Mesenchymal stem cell (in vitro differentiated cells and primary cell): Measurements from ENCODE around the gene FBN3.

Experiments used
- DNase-seq: peaks from one replicate; pipeline ENCODE4 v3.0.0-alpha.2; 2013
- H2AFZ ChIP-seq: one replicate; pipeline ENCODE4 v1.6.1; 2013; ENCODE audit warnings: low read depth, mild to moderate bottlenecking, control low read depth, inconsistent platforms, low read length, moderate library complexity
- H2AK5ac ChIP-seq: 2 replicates; pipeline ENCODE4 v1.6.1; 2013; ENCODE audit warnings: low read length, moderate library complexity, mild to moderate bottlenecking, inconsistent platforms; ENCODE audit not compliant: severe bottlenecking
- H2BK120ac ChIP-seq: one replicate; pipeline ENCODE4 v1.6.1; 2013; ENCODE audit warnings: low read depth, mild to moderate bottlenecking, inconsistent platforms, low read length, moderate library complexity
- H2BK12ac ChIP-seq, 2 experiments: one replicate each; pipeline ENCODE4 v1.6.1; 2013; ENCODE audit warnings: inconsistent platforms in 2 of 2, low read length in 2 of 2, mild to moderate bottlenecking in 2 of 2, moderate library complexity in 2 of 2, control low read depth in 1 of 2
- H2BK15ac ChIP-seq: one replicate; pipeline ENCODE4 v1.6.1; 2013; ENCODE audit warnings: mild to moderate bottlenecking, low read depth, inconsistent platforms; ENCODE audit not compliant: poor library complexity, severe bottlenecking
- H2BK5ac ChIP-seq: 2 replicates; pipeline ENCODE4 v1.6.1; 2013; ENCODE audit warnings: low read depth, mild to moderate bottlenecking, low read length, control low read depth, inconsistent platforms; ENCODE audit not compliant: poor library complexity, severe bottlenecking
- H3K14ac ChIP-seq, 2 experiments: one replicate each; pipeline ENCODE4 v1.6.1; 2013; ENCODE audit warnings: inconsistent platforms in 2 of 2, low read length in 2 of 2, control low read depth in 1 of 2, mild to moderate bottlenecking in 1 of 2, moderate library complexity in 1 of 2
- H3K18ac ChIP-seq, 2 experiments: one replicate each; pipeline ENCODE4 v1.6.1; 2013; ENCODE audit warnings: inconsistent platforms in 2 of 2, low read length in 2 of 2, control low read depth in 1 of 2, low read depth in 1 of 2, mild to moderate bottlenecking in 1 of 2
- H3K23ac ChIP-seq, 2 experiments: one replicate each; pipeline ENCODE4 v1.6.1; 2013; ENCODE audit warnings: inconsistent platforms in 2 of 2, low read length in 2 of 2, mild to moderate bottlenecking in 2 of 2, moderate library complexity in 2 of 2, control low read depth in 1 of 2
- H3K27ac ChIP-seq: 2 replicates; pipeline ENCODE4 v1.5.1; 2013; ENCODE audit warnings: mild to moderate bottlenecking, moderate library complexity, low read length, control low read depth, inconsistent platforms; ENCODE audit not compliant: poor library complexity, severe bottlenecking
- H3K27me3 ChIP-seq, 2 experiments: 2 replicates each; pipeline versions ENCODE4 v1.6.1 to v1.7.0; 2013; ENCODE audit warnings: low read length in 2 of 2, mild to moderate bottlenecking in 2 of 2, moderate library complexity in 2 of 2, control low read depth in 1 of 2, inconsistent platforms in 1 of 2; ENCODE audit not compliant: control insufficient read depth in 1 of 2, insufficient read depth in 1 of 2
- H3K36me3 ChIP-seq, 2 experiments: 2 replicates each; pipeline versions ENCODE4 v1.6.1 to v1.7.0; 2013; ENCODE audit warnings: low read length in 2 of 2, control low read depth in 1 of 2, inconsistent platforms in 1 of 2, low read depth in 1 of 2, mild to moderate bottlenecking in 1 of 2; ENCODE audit not compliant: insufficient read depth in 2 of 2, control insufficient read depth in 1 of 2
- H3K4ac ChIP-seq, 2 experiments: one replicate each; pipeline ENCODE4 v1.6.1; 2013; ENCODE audit warnings: inconsistent platforms in 2 of 2, low read length in 2 of 2, mild to moderate bottlenecking in 2 of 2, moderate library complexity in 2 of 2, control low read depth in 1 of 2, low read depth in 1 of 2
- H3K4me1 ChIP-seq: 2 replicates; pipeline ENCODE4 v1.6.1; 2013; ENCODE audit warnings: low read depth, low read length, control low read depth; ENCODE audit not compliant: control insufficient read depth, insufficient read depth
- H3K4me2 ChIP-seq: 2 replicates; pipeline ENCODE4 v1.6.1; 2013; ENCODE audit warnings: low read length, mild to moderate bottlenecking, inconsistent platforms; ENCODE audit not compliant: poor library complexity, severe bottlenecking
- H3K4me3 ChIP-seq, 2 experiments: 2 replicates each; pipeline versions ENCODE4 v1.5.1 to v1.7.0; 2013; ENCODE audit warnings: low read length in 2 of 2, mild to moderate bottlenecking in 2 of 2, control low read depth in 1 of 2, low read depth in 1 of 2; ENCODE audit not compliant: insufficient read depth in 1 of 2
- H3K79me1 ChIP-seq: replicated peaks from 2 replicates; pipeline ENCODE4 v1.6.1; 2013; ENCODE audit warnings: mild to moderate bottlenecking, control low read depth, low read length, inconsistent platforms; ENCODE audit not compliant: poor library complexity, severe bottlenecking
- H3K9ac ChIP-seq: 2 replicates; pipeline ENCODE4 v1.7.0; 2013; ENCODE audit warnings: mild to moderate bottlenecking, low read length, moderate library complexity
- H3K9me3 ChIP-seq: 2 replicates; pipeline ENCODE4 v1.7.0; 2013; ENCODE audit warnings: mild to moderate bottlenecking, low read length; ENCODE audit not compliant: control insufficient read depth
- H4K8ac ChIP-seq: one replicate; pipeline ENCODE4 v1.6.1; 2013; ENCODE audit warnings: inconsistent platforms, mild to moderate bottlenecking, low read length, moderate library complexity
- H4K91ac ChIP-seq: one replicate; pipeline ENCODE4 v1.6.1; 2013; ENCODE audit warnings: mild to moderate bottlenecking, low read length, inconsistent platforms
- WGBS: methylation state at CpG from one replicate; pipeline ENCODE4 v1.1.7; 2013; ENCODE audit warnings: mixed read lengths; 5-methylcytosine and 5-hydroxymethylcytosine counted together

Gene FBN3

DNA sequence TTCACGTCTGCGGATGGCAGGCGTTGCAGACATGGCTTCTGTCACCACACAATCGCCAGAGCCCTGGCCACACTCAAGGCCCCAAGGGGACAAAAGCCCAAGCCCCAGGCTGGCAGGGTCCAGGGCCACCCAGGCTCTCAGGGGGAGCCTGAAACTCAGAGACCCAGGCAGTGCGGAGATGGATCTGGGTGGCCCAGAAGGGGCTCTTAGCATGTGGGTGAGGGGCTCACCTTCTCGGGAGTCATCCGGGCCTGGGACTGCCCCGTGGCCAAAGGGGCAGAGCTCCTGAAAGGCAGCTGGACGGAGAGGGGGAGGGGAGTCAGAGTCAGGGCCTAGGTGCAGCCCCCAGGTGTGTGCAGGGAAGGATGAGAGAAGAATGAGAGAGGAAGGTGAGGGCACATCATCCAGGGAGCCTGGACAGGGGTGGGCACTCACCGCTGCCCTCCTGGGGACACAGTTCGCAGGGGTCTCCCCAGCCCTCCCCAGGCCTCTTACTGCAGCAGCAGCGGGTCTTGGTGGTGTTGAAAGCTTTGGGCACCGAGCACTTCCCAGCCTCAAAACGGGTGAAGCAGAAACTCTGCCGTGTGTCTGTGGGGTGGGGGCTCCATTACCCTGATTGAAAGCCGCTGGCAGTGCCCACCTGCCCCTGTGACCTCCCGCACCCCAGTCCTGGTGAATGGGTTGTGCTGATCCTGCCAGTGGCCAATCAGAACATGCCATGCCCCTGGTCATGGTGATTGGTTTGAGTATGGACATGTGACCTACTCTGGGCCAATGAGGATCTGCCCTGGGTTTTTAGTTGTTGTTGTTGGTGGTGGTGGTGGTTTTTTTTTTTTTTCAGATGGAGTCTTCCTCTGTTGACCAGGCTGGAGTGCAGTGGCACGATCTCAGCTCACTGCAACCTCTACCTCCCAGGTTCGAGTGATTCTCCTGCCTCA is 59.5 kb downstream of the FBN3 start:
- Histone ChIP-seq H3K27ac (no peak overlapping the region), H4K91ac (no peak overlapping the region), H3K4me1 (no peaks in the 10 kb centered on the region), H3K9me3 (peaks cover 24% of the 10 kb centered on the region), H2BK12ac (no peak overlapping the region), H3K79me1 (no peaks in the 10 kb centered on the region), H4K8ac (no peak overlapping the region), H3K14ac (no peak overlapping the region), H2BK5ac (no peak overlapping the region), H3K4me2 (no peak overlapping the region), H3K23ac (no peak overlapping the region), H2BK120ac (no peak overlapping the region), H3K36me3 (no peaks in the 10 kb centered on the region), H3K18ac (no peak overlapping the region), H3K4me3 (no peak overlapping the region), H3K27me3 (no peaks in the 10 kb centered on the region), H2AFZ (no peak overlapping the region), H2AK5ac (no peak overlapping the region), H3K9ac (no peak overlapping the region), H2BK15ac (no peak overlapping the region), H3K4ac (no peak overlapping the region)
- DNase-seq, result no peak
- 86% methylated on average over 17 of the region's 19 CpGs for WGBS

DNA sequence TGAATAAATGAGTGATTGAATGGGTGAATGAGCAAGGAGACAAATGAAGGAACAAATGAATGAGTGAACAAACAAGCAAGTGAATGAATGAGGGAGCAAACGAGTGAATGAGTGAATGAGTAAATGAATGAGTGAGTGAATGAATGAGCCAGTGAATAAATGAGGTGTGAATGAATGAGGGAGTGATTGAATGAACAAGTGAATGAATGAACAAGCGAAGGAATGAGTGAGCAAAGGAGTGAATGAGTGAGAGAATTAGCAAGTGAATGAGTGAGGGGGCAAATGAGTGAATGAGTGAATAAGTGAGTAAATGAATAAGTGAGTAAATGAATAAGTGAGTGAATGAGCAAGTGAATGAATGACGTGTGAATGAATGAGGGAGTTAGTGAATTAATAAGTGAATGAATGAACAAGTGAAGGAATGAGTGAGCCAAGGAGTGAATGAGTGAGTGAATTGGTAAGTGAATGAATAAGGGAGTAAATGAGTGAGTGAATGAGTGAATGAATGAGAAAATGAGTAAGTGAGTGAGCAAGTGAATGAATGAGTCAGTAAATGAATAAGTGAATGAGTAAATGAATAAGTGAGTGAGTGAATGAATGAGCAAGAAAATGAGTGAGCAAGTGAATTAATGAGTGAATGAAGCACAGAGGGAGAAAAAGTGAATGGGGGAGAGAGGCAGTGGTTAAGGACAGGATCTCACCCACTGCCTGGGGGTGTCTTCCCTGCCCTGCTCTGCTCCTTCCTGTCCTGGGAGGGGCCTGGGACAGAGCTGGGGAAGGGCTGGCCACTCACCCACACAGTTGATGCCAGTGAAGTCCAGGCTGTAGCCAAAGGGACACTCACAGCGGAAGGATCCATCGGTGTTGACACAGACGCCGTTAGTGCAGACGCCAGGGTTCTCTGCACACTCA is 60.4 kb downstream of the FBN3 start:
- Histone ChIP-seq H3K36me3 (no peaks in the 10 kb centered on the region), H2BK5ac (no peak overlapping the region), H3K4ac (no peak overlapping the region), H3K14ac (no peak overlapping the region), H4K8ac (no peak overlapping the region), H3K79me1 (no peaks in the 10 kb centered on the region), H2BK15ac (no peak overlapping the region), H2AFZ (no peak overlapping the region), H3K4me2 (no peak overlapping the region), H2BK120ac (no peak overlapping the region), H4K91ac (no peak overlapping the region), H2BK12ac (no peak overlapping the region), H2AK5ac (no peak overlapping the region), H3K18ac (no peak overlapping the region), H3K9me3 (peaks cover 15% of the 10 kb centered on the region), H3K4me1 (no peaks in the 10 kb centered on the region), H3K9ac (no peak overlapping the region), H3K27me3 (no peaks in the 10 kb centered on the region), H3K4me3 (no peak overlapping the region), H3K27ac (no peak overlapping the region), H3K23ac (no peak overlapping the region)
- 86% methylated on average over 8 of the region's 8 CpGs for WGBS
- DNase-seq, result no peak

DNA sequence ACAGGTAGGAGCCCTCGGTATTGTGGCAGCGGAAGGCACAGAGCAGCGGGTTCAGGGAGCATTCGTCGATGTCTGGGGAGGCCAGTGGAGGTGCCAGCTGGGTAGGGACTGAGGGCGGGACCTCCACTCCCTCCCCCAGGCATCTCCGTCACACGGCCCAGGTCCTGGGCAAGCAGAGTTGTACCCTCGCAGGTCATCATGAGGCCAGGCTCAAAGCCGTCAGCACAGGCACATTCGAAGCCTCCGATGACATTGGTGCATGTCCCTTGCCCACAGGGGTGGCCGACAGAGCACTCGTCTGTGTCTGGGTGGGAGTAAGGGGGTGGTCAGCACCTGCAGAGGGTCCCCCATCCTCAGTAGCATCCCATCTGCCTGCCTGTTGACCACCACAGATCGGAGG is 61.5 kb downstream of the FBN3 start:
- WGBS, result 93% methylated on average over 12 of the region's 15 CpGs
- Histone ChIP-seq H3K4me2 (no peak overlapping the region), H3K14ac (no peak overlapping the region), H2BK5ac (no peak overlapping the region), H4K91ac (no peak overlapping the region), H3K23ac (no peak overlapping the region), H3K4ac (no peak overlapping the region), H3K27me3 (no peaks in the 10 kb centered on the region), H3K9me3 (peaks cover 10% of the 10 kb centered on the region), H3K36me3 (no peaks in the 10 kb centered on the region), H2BK15ac (no peak overlapping the region), H2BK120ac (no peak overlapping the region), H3K4me1 (no peaks in the 10 kb centered on the region), H2BK12ac (no peak overlapping the region), H3K9ac (no peak overlapping the region), H3K4me3 (peak overlapping the region in 1 of 2 experiments; percentile 18), H4K8ac (no peak overlapping the region), H2AK5ac (no peak overlapping the region), H3K18ac (no peak overlapping the region), H3K79me1 (no peaks in the 10 kb centered on the region), H2AFZ (no peak overlapping the region), H3K27ac (no peak overlapping the region)
- no peak for DNase-seq

DNA sequence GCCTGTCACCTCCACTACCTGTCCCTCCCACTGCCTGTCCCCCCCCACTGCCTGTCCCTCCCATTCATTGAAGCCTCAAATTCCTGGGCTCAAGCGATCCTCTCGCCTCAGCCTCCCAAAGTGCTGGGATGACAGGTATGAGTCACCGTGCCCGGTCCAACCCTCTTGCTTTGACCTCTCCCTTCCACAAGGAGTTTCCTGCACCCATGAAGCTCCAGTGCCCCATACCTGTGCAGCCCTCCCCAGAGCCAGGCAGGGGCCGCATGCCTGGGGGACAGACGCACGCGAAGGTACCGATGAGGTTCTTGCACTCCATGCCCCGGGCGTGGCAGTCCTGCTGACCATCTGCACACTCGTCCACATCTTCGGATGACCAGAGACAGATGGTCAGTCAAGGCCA is 62.5 kb downstream of the FBN3 start:
- H3K36me3 ChIP-seq, result no peaks in the 10 kb centered on the region
- no peaks in the 10 kb centered on the region for H3K27me3 ChIP-seq
- H2BK12ac ChIP-seq, result no peak overlapping the region
- no peak overlapping the region for H3K9ac ChIP-seq
- no peak overlapping the region for H2AK5ac ChIP-seq
- H3K79me1 ChIP-seq, result no peaks in the 10 kb centered on the region
- no peak overlapping the region for H3K4me3 ChIP-seq
- H4K8ac ChIP-seq, result no peak overlapping the region
- no peak overlapping the region for H2BK120ac ChIP-seq
- 98% methylated on average over 13 of the region's 13 CpGs for WGBS
- peaks cover 10% of the 10 kb centered on the region for H3K9me3 ChIP-seq
- H3K4me1 ChIP-seq, result no peaks in the 10 kb centered on the region
- no peak overlapping the region for H2AFZ ChIP-seq
- H3K4me2 ChIP-seq, result no peak overlapping the region
- no peak overlapping the region for H4K91ac ChIP-seq
- H3K23ac ChIP-seq, result no peak overlapping the region
- no peak overlapping the region for H3K18ac ChIP-seq
- H2BK15ac ChIP-seq, result no peak overlapping the region
- H3K4ac ChIP-seq, result no peak overlapping the region
- no peak overlapping the region for H2BK5ac ChIP-seq
- no peak overlapping the region for H3K14ac ChIP-seq
- no peak for DNase-seq
- H3K27ac ChIP-seq, result no peak overlapping the region
